B cell (primary cell): ENCODE measurements around the gene RGS3.

Source experiments
- EZH2 ChIP-seq: IDR thresholded peaks from 2 replicates; pipeline ENCODE4 v1.6.1; 2012; ENCODE audit warnings: borderline replicate concordance, low read depth, mild to moderate bottlenecking, moderate library complexity, low read length; ENCODE audit not compliant: insufficient read depth, poor library complexity, severe bottlenecking
- TF ChIP-seq, protein P1 (sequence below): fragments of 200-600 bp; IDR thresholded peaks from one replicate; pipeline ENCODE4 v1.8.0; 2022; ENCODE audit warnings: antibody characterized with exemption, mild to moderate bottlenecking

- no peak for TF ChIP-seq EZH2
- TF ChIP-seq, protein P1, sequence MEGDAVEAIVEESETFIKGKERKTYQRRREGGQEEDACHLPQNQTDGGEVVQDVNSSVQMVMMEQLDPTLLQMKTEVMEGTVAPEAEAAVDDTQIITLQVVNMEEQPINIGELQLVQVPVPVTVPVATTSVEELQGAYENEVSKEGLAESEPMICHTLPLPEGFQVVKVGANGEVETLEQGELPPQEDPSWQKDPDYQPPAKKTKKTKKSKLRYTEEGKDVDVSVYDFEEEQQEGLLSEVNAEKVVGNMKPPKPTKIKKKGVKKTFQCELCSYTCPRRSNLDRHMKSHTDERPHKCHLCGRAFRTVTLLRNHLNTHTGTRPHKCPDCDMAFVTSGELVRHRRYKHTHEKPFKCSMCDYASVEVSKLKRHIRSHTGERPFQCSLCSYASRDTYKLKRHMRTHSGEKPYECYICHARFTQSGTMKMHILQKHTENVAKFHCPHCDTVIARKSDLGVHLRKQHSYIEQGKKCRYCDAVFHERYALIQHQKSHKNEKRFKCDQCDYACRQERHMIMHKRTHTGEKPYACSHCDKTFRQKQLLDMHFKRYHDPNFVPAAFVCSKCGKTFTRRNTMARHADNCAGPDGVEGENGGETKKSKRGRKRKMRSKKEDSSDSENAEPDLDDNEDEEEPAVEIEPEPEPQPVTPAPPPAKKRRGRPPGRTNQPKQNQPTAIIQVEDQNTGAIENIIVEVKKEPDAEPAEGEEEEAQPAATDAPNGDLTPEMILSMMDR = no peak
Observed at GRCh38 chr9:113588242-113588810, 124.8 kb downstream of the RGS3 start.
